AG04449 (cell line): ENCODE data around the gene ASB14.

Experiments used
- CTCF ChIA-PET: fragments of 350-600 bp; formaldehyde crosslinking; extraction: SDS; loops from one replicate; lab custom pipeline; 2021; ENCODE audit warnings: antibody characterized with exemption; lab: Yijun Ruan, JAX
- POLR2A ChIA-PET: fragments of 400-600, 350-600 bp; formaldehyde crosslinking; extraction: SDS; loops from one replicate; lab custom pipeline; 2020; ENCODE audit warnings: antibody characterized with exemption, inconsistent platforms; lab: Yijun Ruan, JAX
- DNase-seq: peaks from one replicate; pipeline ENCODE4 v3.0.0-alpha.2; 2010; ENCODE audit warnings: low read depth, low spot score
- H3K4me3 ChIP-seq: 2 replicates; pipeline ENCODE4 v1.5.1; 2011; ENCODE audit warnings: low read depth, mild to moderate bottlenecking, control low read depth, low read length
- CTCF ChIP-seq: IDR thresholded peaks from one replicate; pipeline ENCODE4 v1.5.1; 2011; ENCODE audit warnings: mild to moderate bottlenecking, moderate library complexity, low read length, control low read depth, inconsistent platforms; ENCODE audit not compliant: insufficient read depth; ENCODE audit errors: missing control alignments

ASB14 gene

GRCh38 chr3:57283334-57283733 is 9.2 kb downstream of the ASB14 start:
- CTCF ChIA-PET, result no interaction called here
- no peak overlapping the region for H3K4me3 ChIP-seq
- DNase-seq, result no peak
- no peak for TF ChIP-seq CTCF
- POLR2A ChIA-PET, result no interaction called here

- no peak for TF ChIP-seq CTCF
- DNase-seq, result no peak
- H3K4me3 ChIP-seq, result no peak overlapping the region
- ChIA-PET POLR2A (no interaction called here), CTCF (no interaction called here)
Observed at GRCh38 chr3:57281715-57282114, 10.8 kb downstream of the ASB14 start.

GRCh38 chr3:57279685-57280084 is 12.8 kb downstream of the ASB14 start:
- no peak for DNase-seq
- no peak for TF ChIP-seq CTCF
- CTCF ChIA-PET, result no interaction called here
- H3K4me3 ChIP-seq, result no peak overlapping the region
- POLR2A ChIA-PET, result no interaction called here

GRCh38 chr3:57278237-57278636 is 14.2 kb downstream of the ASB14 start:
- DNase-seq, result no peak
- no peak for TF ChIP-seq CTCF
- CTCF ChIA-PET, result no interaction called here
- no peak overlapping the region for H3K4me3 ChIP-seq
- POLR2A ChIA-PET, result no interaction called here

- no peak for TF ChIP-seq CTCF
- POLR2A ChIA-PET, result no interaction called here
- CTCF ChIA-PET, result no interaction called here
- no peak for DNase-seq
- no peak overlapping the region for H3K4me3 ChIP-seq
Observed at GRCh38 chr3:57275393-57275792, 17.1 kb downstream of the ASB14 start.

- no peak for DNase-seq
- H3K4me3 ChIP-seq, result no peak overlapping the region
- ChIA-PET POLR2A (no interaction called here), CTCF (no interaction called here)
- no peak for TF ChIP-seq CTCF
Observed at GRCh38 chr3:57274845-57275244, 17.6 kb downstream of the ASB14 start.
